ENCODE results near the gene MACO1.
A peak's percentile ranks its signal among the peaks of the same experiment; 100 is the strongest.
"Not testable (repeated sequence)": the region's sequence is repeated elsewhere in the genome, so short reads cannot be mapped to it uniquely, and the experiment has no call there.

MACO1 gene

GRCh38 chr1:25442178-25442577 is 11.5 kb downstream of the MACO1 start:
- DNase-seq (ENCODE audit: extremely low read depth, insufficient read length): no peak
- peaks cover 1% of the 10 kb centered on the region; the same call in 1 of the 2 replicates for H3K36me3 ChIP-seq (ENCODE audit: control insufficient read depth, insufficient read depth, low read length)
- H3K27me3 ChIP-seq (replicated peaks; ENCODE audit: control insufficient read depth, insufficient read depth, low read length): no peaks in the 10 kb centered on the region
- no peak for TF ChIP-seq CTCF (IDR thresholded peaks at IDR 0.05; ENCODE audit: insufficient read depth, low read length, poor library complexity, severe bottlenecking)
- no peak overlapping the region for H3K4me3 ChIP-seq (replicated peaks; ENCODE audit: low read depth, low read length)

DNA sequence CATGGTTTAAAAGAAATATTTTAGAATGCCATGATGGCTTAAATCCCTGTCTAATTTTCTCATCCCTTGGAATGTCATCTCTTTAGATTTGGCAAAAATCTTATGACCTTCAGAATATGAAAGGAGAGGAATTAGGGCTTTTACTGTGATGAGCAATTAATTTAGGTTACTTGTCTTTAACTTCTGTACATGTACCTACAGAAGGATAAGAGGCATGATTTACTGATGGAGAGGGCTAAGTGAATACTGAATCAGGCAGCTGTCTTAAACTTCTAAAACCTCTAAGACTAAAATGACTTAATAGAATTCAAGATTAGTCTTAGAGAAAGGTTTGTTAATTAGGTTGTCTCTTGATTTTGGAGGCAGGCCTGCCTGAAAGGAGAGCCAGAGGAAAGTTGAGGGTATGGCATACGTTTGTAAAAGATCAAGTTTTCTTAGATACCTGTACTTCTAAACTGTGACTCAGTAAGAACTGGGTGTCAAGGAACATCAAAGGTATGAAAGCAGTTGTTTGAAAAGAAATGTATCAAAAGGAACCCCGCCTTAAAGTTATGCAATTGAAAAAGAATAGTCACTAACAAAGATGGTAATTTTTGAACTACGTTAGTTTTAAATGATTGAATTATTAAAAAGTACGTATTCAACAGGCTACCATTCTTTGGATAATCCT is 12.5 kb downstream of the MACO1 start:
- Histone ChIP-seq H3K36me3 (ENCODE audit: control insufficient read depth, insufficient read depth, low read length) (peaks cover 1% of the 10 kb centered on the region; the same call in 1 of the 2 replicates), H3K4me3 (replicated peaks; ENCODE audit: low read depth, low read length) (no peak overlapping the region), H3K27me3 (replicated peaks; ENCODE audit: control insufficient read depth, insufficient read depth, low read length) (no peaks in the 10 kb centered on the region)
- TF ChIP-seq CTCF (IDR thresholded peaks at IDR 0.05; ENCODE audit: insufficient read depth, low read length, poor library complexity, severe bottlenecking): no peak
- no peak for DNase-seq (ENCODE audit: extremely low read depth, insufficient read length)

- DNase-seq (ENCODE audit: extremely low read depth, insufficient read length); H3K4me3 ChIP-seq (replicated peaks; ENCODE audit: low read depth, low read length); H3K36me3 ChIP-seq (ENCODE audit: control insufficient read depth, insufficient read depth, low read length); H3K27me3 ChIP-seq (replicated peaks; ENCODE audit: control insufficient read depth, insufficient read depth, low read length): not testable (repeated sequence)
Observed at GRCh38 chr1:25444604-25445003, 13.9 kb downstream of the MACO1 start.

DNA sequence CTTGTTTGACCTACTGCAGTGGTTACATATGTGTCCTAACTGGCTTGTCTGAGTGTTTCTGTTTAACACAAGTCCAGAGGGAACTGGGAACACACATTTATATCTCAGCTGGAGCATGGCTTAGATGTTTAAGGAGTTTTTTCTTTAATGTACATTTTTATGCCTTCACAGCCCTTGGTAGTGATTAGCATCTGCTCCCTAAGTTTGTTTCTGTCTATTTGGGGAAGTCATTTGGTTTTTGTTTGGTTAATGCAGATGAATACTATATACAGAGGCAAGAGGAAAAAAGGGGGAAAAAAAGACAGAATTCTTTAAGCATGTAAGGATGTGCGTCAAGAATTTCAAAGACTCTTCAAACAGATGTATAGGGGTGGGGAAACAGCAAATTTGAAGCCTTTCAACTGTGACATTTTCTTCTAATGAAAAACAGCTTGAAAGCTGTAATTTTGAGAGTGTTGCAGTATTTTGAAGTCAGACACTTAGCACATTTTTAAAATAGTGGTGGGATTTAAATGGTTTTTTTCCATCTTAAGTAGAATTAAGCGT is 15.4 kb downstream of the MACO1 start:
- TF ChIP-seq CTCF (IDR thresholded peaks at IDR 0.05; ENCODE audit: insufficient read depth, low read length, poor library complexity, severe bottlenecking): no peak
- Histone ChIP-seq H3K36me3 (ENCODE audit: control insufficient read depth, insufficient read depth, low read length) (no peaks in the 10 kb centered on the region), H3K27me3 (replicated peaks; ENCODE audit: control insufficient read depth, insufficient read depth, low read length) (no peaks in the 10 kb centered on the region), H3K4me3 (replicated peaks; ENCODE audit: low read depth, low read length) (no peak overlapping the region)
- no peak for DNase-seq (ENCODE audit: extremely low read depth, insufficient read length)

DNA sequence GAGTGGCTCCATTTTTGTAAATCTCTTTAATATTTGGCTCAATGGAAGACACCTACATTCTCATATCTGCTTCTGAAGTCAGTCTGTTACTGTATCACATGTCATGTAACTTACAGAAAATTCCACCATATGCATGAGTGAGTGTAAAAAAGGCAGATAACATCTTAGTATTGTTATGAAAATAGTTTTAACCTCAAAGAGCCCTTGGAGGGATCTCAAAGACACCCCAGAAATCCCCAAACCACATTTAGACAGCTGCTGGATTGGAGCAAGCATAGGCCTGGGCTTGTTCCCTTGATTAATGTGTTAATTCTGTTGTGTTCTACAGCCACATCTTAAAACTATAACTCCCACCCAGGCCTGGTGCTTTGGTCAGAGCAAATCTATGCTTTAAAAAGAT is 16.9 kb downstream of the MACO1 start:
- DNase-seq (ENCODE audit: extremely low read depth, insufficient read length): peak; percentile 44
- TF ChIP-seq CTCF (IDR thresholded peaks at IDR 0.05; ENCODE audit: insufficient read depth, low read length, poor library complexity, severe bottlenecking): no peak
- Histone ChIP-seq H3K36me3 (ENCODE audit: control insufficient read depth, insufficient read depth, low read length) (no peaks in the 10 kb centered on the region), H3K27me3 (replicated peaks; ENCODE audit: control insufficient read depth, insufficient read depth, low read length) (no peaks in the 10 kb centered on the region), H3K4me3 (replicated peaks; ENCODE audit: low read depth, low read length) (no peak overlapping the region)

DNA sequence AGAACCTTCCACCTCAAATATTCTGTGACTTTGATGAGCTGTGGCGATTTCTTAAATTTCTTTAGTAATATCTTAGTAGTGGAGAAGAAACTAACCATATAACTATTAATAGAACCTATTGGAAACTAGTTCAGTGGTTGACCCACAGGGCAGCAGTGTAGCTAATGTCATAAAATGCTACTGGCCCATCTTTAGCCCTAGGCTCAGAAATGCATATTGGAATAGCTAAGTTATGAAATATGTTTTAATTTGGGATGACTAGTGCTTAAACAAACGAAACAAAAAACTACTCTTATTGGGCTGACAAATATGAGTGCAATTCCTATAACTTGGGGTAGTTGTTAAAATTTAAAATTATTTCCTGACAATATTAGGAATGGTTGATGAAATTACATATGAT is 20.2 kb downstream of the MACO1 start:
- TF ChIP-seq CTCF (IDR thresholded peaks at IDR 0.05; ENCODE audit: insufficient read depth, low read length, poor library complexity, severe bottlenecking): no peak
- H3K27me3 ChIP-seq (replicated peaks; ENCODE audit: control insufficient read depth, insufficient read depth, low read length): no peaks in the 10 kb centered on the region
- H3K36me3 ChIP-seq (ENCODE audit: control insufficient read depth, insufficient read depth, low read length): no peaks in the 10 kb centered on the region
- no peak for DNase-seq (ENCODE audit: extremely low read depth, insufficient read length)
- no peak overlapping the region for H3K4me3 ChIP-seq (replicated peaks; ENCODE audit: low read depth, low read length)
